NCI-H146 treated with DMSO at 0.1 percent for 48 hours (cell line): Measurements from ENCODE around the gene PXDC1.
A peak's percentile ranks its signal among the peaks of the same experiment; 100 is the strongest.

Source experiments
- DNase-seq: peaks from one replicate; lab custom pipeline; 2025; ENCODE audit not compliant: unreplicated experiment; lab: John Stamatoyannopoulos, UW

The PXDC1 gene

GRCh38 chr6:3748208-3749066 lies 3.1 kb downstream of the PXDC1 start:
- no peak for DNase-seq

- DNase-seq, result no peak
These were observed 4.3 kb downstream of the PXDC1 start for GRCh38 chr6:3747100-3747737.

- DNase-seq, result no peak
These were observed 4.8 kb downstream of the PXDC1 start for GRCh38 chr6:3746696-3747095.

GRCh38 chr6:3746119-3746691 lies 5.3 kb downstream of the PXDC1 start:
- DNase-seq, result no peak

- no peak for DNase-seq
These were observed 5.9 kb downstream of the PXDC1 start for GRCh38 chr6:3745566-3746118.

- DNase-seq, result no peak
These were observed 6.5 kb downstream of the PXDC1 start for GRCh38 chr6:3744901-3745470.

GRCh38 chr6:3744211-3744900 lies 7.2 kb downstream of the PXDC1 start:
- no peak for DNase-seq

GRCh38 chr6:3743541-3743940 lies 8.0 kb downstream of the PXDC1 start:
- DNase-seq, result no peak

GRCh38 chr6:3742426-3743344 lies 8.8 kb downstream of the PXDC1 start:
- peak; percentile 71 for DNase-seq

- DNase-seq, result no peak
These were observed 9.5 kb downstream of the PXDC1 start for GRCh38 chr6:3742076-3742425.

GRCh38 chr6:3741477-3741871 lies 10.0 kb downstream of the PXDC1 start:
- no peak for DNase-seq

GRCh38 chr6:3740551-3741476 lies 10.7 kb downstream of the PXDC1 start:
- no peak for DNase-seq

GRCh38 chr6:3739311-3739897 lies 12.1 kb downstream of the PXDC1 start:
- no peak for DNase-seq

GRCh38 chr6:3738381-3739131 lies 13.0 kb downstream of the PXDC1 start:
- no peak for DNase-seq

GRCh38 chr6:3737831-3738210 lies 13.7 kb downstream of the PXDC1 start:
- no peak for DNase-seq

- DNase-seq, result no peak
These were observed 14.2 kb downstream of the PXDC1 start for GRCh38 chr6:3737149-3737830.

- no peak for DNase-seq
These were observed 16.4 kb downstream of the PXDC1 start for GRCh38 chr6:3735029-3735605.
